ENCODE results near the gene C2orf42.
"Not testable (repeated sequence)": the region's sequence is repeated elsewhere in the genome, so short reads cannot be mapped to it uniquely, and the experiment has no call there.

C2orf42 gene

GRCh38 chr2:70190418-70191243 is at the start of gene C2orf42:
Gene C2orf42, minus strand, starts transcription at chr2:70191019. Its CDS starts 9,034 bp downstream, at chr2:70181985.
- peak; percentile 99 for DNase-seq

- DNase-seq: no peak
Measured at GRCh38 chr2:70240599-70240998, 49.8 kb upstream of the C2orf42 start.

- DNase-seq: no peak
Measured at GRCh38 chr2:70233926-70234325, 43.1 kb upstream of the C2orf42 start.

- peak; percentile 46 for DNase-seq
Measured at GRCh38 chr2:70226781-70227180, 36.0 kb upstream of the C2orf42 start.

GRCh38 chr2:70223305-70223704 is 32.5 kb upstream of the C2orf42 start:
- peak; percentile 28 for DNase-seq

- no peak for DNase-seq
Measured at GRCh38 chr2:70214953-70215549, 24.2 kb upstream of the C2orf42 start.

- no peak for DNase-seq
Measured at GRCh38 chr2:70214365-70214764, 23.5 kb upstream of the C2orf42 start.

GRCh38 chr2:70212298-70212932 is 21.6 kb upstream of the C2orf42 start:
- no peak for DNase-seq

- DNase-seq: no peak
Measured at GRCh38 chr2:70211595-70211994, 20.8 kb upstream of the C2orf42 start.

- no peak for DNase-seq
Measured at GRCh38 chr2:70204452-70204851, 13.6 kb upstream of the C2orf42 start.

- DNase-seq: no peak
Measured at GRCh38 chr2:70203086-70203485, 12.3 kb upstream of the C2orf42 start.

- DNase-seq: no peak
Measured at GRCh38 chr2:70202236-70202806, 11.5 kb upstream of the C2orf42 start.

GRCh38 chr2:70201831-70202230 is 11.0 kb upstream of the C2orf42 start:
- DNase-seq: no peak

- DNase-seq: no peak
Measured at GRCh38 chr2:70201225-70201768, 10.5 kb upstream of the C2orf42 start.

- peak; percentile 26 for DNase-seq
Measured at GRCh38 chr2:70199320-70199864, 8.6 kb upstream of the C2orf42 start.

- DNase-seq: no peak
Measured at GRCh38 chr2:70192516-70192915, 1.7 kb upstream of the C2orf42 start.

GRCh38 chr2:70191244-70191735 is 471 bp upstream of the C2orf42 start:
- no peak for DNase-seq

- peak; percentile 31 for DNase-seq
Measured at GRCh38 chr2:70188460-70188859, 2.4 kb downstream of the C2orf42 start.

GRCh38 chr2:70187170-70187569 is 3.6 kb downstream of the C2orf42 start:
- not testable (repeated sequence) for DNase-seq

- DNase-seq: no peak
Measured at GRCh38 chr2:70182689-70183088, 8.1 kb downstream of the C2orf42 start.

- no peak for DNase-seq
Measured at GRCh38 chr2:70181363-70181956, 9.4 kb downstream of the C2orf42 start.

GRCh38 chr2:70173520-70173919 is 17.3 kb downstream of the C2orf42 start:
- no peak for DNase-seq
